ENCODE data around the gene AP1S3.
"Not testable (repeated sequence)": the region's sequence is repeated elsewhere in the genome, so short reads cannot be mapped to it uniquely, and the experiment has no call there.

AP1S3 gene

GRCh38 chr2:223814764-223815163, 22.6 kb downstream of the AP1S3 start:
- H3K4me3 ChIP-seq: not testable (repeated sequence)
- peak overlapping the region in 2 of 21 experiments; percentile 20 to 22 for H3K27ac ChIP-seq

- H3K4me3 ChIP-seq: no peak overlapping the region
Measured at GRCh38 chr2:223813329-223813728, 24.1 kb downstream of the AP1S3 start.

GRCh38 chr2:223811757-223812156, 25.6 kb downstream of the AP1S3 start:
- Histone ChIP-seq H3K27ac (no peak overlapping the region), H3K4me3 (no peak overlapping the region)

More at GRCh38 chr2:223813329-223813728, 24.1 kb downstream of the AP1S3 start:
- H3K27ac ChIP-seq: no peak overlapping the region

- no peak overlapping the region for H3K27ac ChIP-seq
Measured at GRCh38 chr2:223805008-223805407, 32.4 kb downstream of the AP1S3 start.

GRCh38 chr2:223801736-223802135, 35.6 kb downstream of the AP1S3 start:
- no peak overlapping the region for H3K4me3 ChIP-seq
- H3K27ac ChIP-seq: no peak overlapping the region

More at GRCh38 chr2:223805008-223805407, 32.4 kb downstream of the AP1S3 start:
- no peak overlapping the region for H3K4me3 ChIP-seq

- H3K4me3 ChIP-seq: no peak overlapping the region
- no peak overlapping the region for H3K27ac ChIP-seq
Measured at GRCh38 chr2:223800908-223801307, 36.5 kb downstream of the AP1S3 start.

GRCh38 chr2:223797811-223798721, 39.3 kb downstream of the AP1S3 start:
- Histone ChIP-seq H3K4me3 (no peak overlapping the region), H3K27ac (peak overlapping the region in 1 of 21 experiments; percentile 9)

GRCh38 chr2:223797037-223797436, 40.3 kb downstream of the AP1S3 start:
- Histone ChIP-seq H3K4me3 (no peak overlapping the region), H3K27ac (no peak overlapping the region)

- no peak overlapping the region for H3K27ac ChIP-seq
Measured at GRCh38 chr2:223789423-223789822, 48.0 kb downstream of the AP1S3 start.

GRCh38 chr2:223788826-223789225, 48.6 kb downstream of the AP1S3 start:
- Histone ChIP-seq H3K27ac (no peak overlapping the region), H3K4me3 (no peak overlapping the region)

More at GRCh38 chr2:223789423-223789822, 48.0 kb downstream of the AP1S3 start:
- H3K4me3 ChIP-seq: no peak overlapping the region

- H3K4me3 ChIP-seq, H3K27ac ChIP-seq: not testable (repeated sequence)
Measured at GRCh38 chr2:223788106-223788505, 49.3 kb downstream of the AP1S3 start.

GRCh38 chr2:223787358-223787757, 50.0 kb downstream of the AP1S3 start:
- no peak overlapping the region for H3K27ac ChIP-seq
- no peak overlapping the region for H3K4me3 ChIP-seq

GRCh38 chr2:223786943-223787342, 50.4 kb downstream of the AP1S3 start:
- no peak overlapping the region for H3K27ac ChIP-seq
- no peak overlapping the region for H3K4me3 ChIP-seq

GRCh38 chr2:223786236-223786635, 51.1 kb downstream of the AP1S3 start:
- Histone ChIP-seq H3K27ac (no peak overlapping the region), H3K4me3 (no peak overlapping the region)

GRCh38 chr2:223784221-223784772, 53.1 kb downstream of the AP1S3 start:
- Histone ChIP-seq H3K4me3 (no peak overlapping the region), H3K27ac (no peak overlapping the region)

- no peak overlapping the region for H3K4me3 ChIP-seq
- no peak overlapping the region for H3K27ac ChIP-seq
Measured at GRCh38 chr2:223782629-223783028, 54.8 kb downstream of the AP1S3 start.

- Histone ChIP-seq H3K4me3 (no peak overlapping the region), H3K27ac (no peak overlapping the region)
Measured at GRCh38 chr2:223781560-223781959, 55.8 kb downstream of the AP1S3 start.

- Histone ChIP-seq H3K4me3 (no peak overlapping the region), H3K27ac (no peak overlapping the region)
Measured at GRCh38 chr2:223779877-223780276, 57.5 kb downstream of the AP1S3 start.

- no peak overlapping the region for H3K27ac ChIP-seq
- H3K4me3 ChIP-seq: no peak overlapping the region
Measured at GRCh38 chr2:223774193-223774592, 63.2 kb downstream of the AP1S3 start.

GRCh38 chr2:223772363-223772762, 65.0 kb downstream of the AP1S3 start:
- Histone ChIP-seq H3K4me3 (no peak overlapping the region), H3K27ac (no peak overlapping the region)

- H3K27ac ChIP-seq: no peak overlapping the region
- no peak overlapping the region for H3K4me3 ChIP-seq
Measured at GRCh38 chr2:223771475-223771874, 65.9 kb downstream of the AP1S3 start.

Measured in skin epidermis (tissue), 12 donors.